ENCODE results near the gene PIGBOS1.
"Not testable (repeated sequence)": the region's sequence is repeated elsewhere in the genome, so short reads cannot be mapped to it uniquely, and the experiment has no call there.

The PIGBOS1 gene

GRCh38 chr15:55334997-55335396, 16.1 kb upstream of the PIGBOS1 start:
- no peak for DNase-seq (ENCODE audit: insufficient read length, low spot score)

DNA sequence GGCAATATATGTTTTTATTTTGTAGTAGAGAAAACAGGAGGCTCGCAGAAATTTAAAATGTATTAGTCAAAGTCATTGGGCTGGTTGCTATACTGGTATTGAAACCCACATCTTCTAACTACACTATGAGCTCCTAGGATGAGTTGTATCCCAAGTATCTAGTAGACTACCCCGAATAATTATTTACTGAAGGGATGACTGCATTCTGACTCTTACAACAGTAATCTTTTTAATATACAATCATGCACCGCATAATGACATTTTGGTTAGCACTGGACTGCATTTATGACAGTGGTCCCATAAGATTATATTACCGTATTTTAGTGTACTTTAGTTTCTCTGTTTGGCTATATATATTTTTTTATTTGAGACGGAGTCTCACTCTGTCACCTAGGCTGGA, 15.4 kb upstream of the PIGBOS1 start:
- no peak for TF ChIP-seq POLR2A (IDR thresholded peaks at IDR 0.05; ENCODE audit: low read depth, low read length)
- FAIRE-seq: no peak
- no peak for DNase-seq (ENCODE audit: insufficient read length, low spot score)

More at GRCh38 chr15:55334997-55335396, 16.1 kb upstream of the PIGBOS1 start:
- no peak for FAIRE-seq
- no peak for TF ChIP-seq POLR2A (IDR thresholded peaks at IDR 0.05; ENCODE audit: low read depth, low read length)

- no peak for DNase-seq (ENCODE audit: insufficient read length, low spot score)
- FAIRE-seq: no peak
- no peak for TF ChIP-seq POLR2A (IDR thresholded peaks at IDR 0.05; ENCODE audit: low read depth, low read length)
Observed at GRCh38 chr15:55327387-55327786, 8.5 kb upstream of the PIGBOS1 start.

DNA sequence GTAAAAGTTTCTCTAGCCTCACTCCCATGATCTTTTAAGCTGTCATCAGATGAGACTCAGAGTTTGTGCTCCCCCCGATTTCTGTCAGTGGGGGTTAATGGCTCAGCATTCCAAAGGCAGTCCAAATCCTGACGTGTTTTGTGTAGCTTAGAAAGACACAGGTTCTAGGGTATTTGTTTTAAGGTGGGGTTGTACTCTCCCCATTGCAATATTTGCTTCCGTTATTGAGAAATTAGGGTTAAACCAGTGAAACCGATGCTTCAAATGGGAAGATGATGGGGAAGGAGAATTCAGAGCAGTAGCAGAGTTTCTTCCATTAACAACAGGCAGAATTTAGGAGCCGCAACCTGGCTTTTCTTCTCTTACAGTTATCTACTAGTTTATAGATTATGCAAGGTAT, 3.5 kb upstream of the PIGBOS1 start:
- no peak for DNase-seq (ENCODE audit: insufficient read length, low spot score)
- no peak for FAIRE-seq
- no peak for TF ChIP-seq POLR2A (IDR thresholded peaks at IDR 0.05; ENCODE audit: low read depth, low read length)

DNA sequence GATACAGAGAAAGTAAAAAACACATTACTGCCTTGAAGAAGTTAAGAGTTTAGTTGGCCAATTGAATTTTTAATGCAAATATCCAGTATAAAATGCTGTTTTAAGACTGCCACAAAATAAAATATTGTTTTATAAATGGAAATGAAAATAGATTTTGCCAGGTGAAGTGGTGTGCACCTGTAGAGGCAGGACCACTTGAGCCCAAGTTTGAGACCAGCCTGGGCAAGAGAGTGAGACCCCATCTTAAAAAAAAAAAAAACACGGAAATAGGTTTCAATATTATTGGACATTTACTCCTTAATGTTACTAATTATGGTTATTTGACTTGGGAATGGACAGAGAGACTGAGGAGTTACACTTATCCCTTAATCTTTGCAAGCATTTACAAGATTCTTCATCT, 2.0 kb upstream of the PIGBOS1 start:
- DNase-seq (ENCODE audit: insufficient read length, low spot score) (no peak), FAIRE-seq (no peak)
- TF ChIP-seq POLR2A (IDR thresholded peaks at IDR 0.05; ENCODE audit: low read depth, low read length): no peak

DNA sequence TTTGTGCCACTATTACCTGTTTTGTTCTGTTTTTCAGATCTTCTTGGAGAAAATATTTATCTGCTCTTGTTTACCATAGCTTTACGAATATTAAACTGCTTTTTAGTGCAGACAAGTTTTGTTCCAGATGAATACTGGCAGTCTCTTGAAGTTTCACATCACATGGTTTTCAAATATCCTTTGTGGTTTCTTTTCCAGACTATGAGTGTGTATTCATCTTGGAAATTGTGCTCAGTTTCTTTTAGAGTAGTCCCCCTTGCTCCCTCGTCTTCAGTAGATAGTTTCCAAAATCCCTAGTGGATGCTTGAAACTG, 1.3 kb upstream of the PIGBOS1 start:
- DNase-seq (ENCODE audit: insufficient read length, low spot score) (no peak), FAIRE-seq (no peak)
- no peak for TF ChIP-seq POLR2A (IDR thresholded peaks at IDR 0.05; ENCODE audit: low read depth, low read length)

DNA sequence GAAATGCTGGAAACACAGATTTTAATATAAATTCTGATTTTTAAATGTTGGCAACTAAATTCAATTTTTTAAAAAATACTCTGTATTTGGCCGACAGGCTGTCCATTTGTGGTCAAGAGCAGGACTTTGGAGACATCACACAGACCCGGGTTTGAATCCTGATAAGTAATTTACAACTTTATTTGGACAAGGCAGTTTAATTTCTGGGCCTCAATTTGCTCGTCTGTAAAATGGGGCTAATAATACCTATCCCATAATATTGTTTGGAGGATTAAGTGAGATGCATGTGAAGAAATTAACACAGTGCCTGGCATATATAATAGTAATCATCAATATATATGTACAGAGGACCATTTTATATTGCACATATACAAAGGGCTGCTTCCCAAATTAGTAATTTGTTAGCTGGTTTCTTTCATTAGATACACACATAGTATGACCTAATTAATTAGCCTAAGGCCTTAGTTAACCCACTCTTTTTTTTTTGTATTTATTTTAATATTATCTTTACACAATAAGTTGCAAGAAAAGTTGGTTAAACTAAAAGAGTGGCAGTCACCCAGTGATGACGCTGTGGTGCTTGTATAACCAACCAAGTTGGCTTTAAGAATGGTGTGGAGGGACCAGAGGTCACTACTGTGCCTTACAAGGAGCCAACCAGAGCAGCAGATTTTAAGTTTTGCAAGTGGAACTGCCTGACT, 764 bp upstream of the PIGBOS1 start:
- no peak for FAIRE-seq
- no peak for TF ChIP-seq POLR2A (IDR thresholded peaks at IDR 0.05; ENCODE audit: low read depth, low read length)
- DNase-seq (ENCODE audit: insufficient read length, low spot score): no peak

- FAIRE-seq; DNase-seq (ENCODE audit: insufficient read length, low spot score): not testable (repeated sequence)
Observed at GRCh38 chr15:55302801-55303200, 16.1 kb downstream of the PIGBOS1 start.

- TF ChIP-seq POLR2A (IDR thresholded peaks at IDR 0.05; ENCODE audit: low read depth, low read length): no peak
- DNase-seq (ENCODE audit: insufficient read length, low spot score) (no peak), FAIRE-seq (no peak)
Observed at GRCh38 chr15:55297315-55297714, 21.6 kb downstream of the PIGBOS1 start.

DNA sequence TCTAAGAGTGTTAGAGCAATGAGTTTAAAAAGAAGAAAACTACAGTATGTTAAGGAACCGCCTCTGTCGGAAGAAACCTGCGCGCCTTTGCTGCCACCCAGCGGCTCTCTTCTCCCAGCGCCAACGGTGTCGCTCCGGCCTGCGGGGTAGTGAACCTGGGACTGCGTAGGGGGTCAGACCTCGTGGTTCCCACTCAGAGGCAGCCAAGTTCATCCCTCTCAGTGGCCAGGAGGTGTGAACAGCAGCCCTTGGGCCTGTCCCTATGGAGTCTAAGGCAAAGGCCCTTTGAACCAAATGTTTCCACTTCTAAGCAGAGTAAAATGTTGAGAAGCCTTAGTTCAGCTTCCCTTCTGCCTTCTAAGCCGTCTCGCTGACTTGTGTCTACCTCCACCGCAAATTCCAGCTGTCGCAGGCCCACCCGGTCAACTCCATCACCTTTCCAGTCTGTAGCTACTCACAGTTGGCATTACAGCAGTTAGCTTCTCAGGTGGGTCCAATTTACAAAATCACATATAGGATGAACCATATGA, 28.3 kb downstream of the PIGBOS1 start:
- TF ChIP-seq POLR2A (IDR thresholded peaks at IDR 0.05; ENCODE audit: low read depth, low read length): no peak
- no peak for FAIRE-seq
- DNase-seq (ENCODE audit: insufficient read length, low spot score): peak; percentile 57

DNA sequence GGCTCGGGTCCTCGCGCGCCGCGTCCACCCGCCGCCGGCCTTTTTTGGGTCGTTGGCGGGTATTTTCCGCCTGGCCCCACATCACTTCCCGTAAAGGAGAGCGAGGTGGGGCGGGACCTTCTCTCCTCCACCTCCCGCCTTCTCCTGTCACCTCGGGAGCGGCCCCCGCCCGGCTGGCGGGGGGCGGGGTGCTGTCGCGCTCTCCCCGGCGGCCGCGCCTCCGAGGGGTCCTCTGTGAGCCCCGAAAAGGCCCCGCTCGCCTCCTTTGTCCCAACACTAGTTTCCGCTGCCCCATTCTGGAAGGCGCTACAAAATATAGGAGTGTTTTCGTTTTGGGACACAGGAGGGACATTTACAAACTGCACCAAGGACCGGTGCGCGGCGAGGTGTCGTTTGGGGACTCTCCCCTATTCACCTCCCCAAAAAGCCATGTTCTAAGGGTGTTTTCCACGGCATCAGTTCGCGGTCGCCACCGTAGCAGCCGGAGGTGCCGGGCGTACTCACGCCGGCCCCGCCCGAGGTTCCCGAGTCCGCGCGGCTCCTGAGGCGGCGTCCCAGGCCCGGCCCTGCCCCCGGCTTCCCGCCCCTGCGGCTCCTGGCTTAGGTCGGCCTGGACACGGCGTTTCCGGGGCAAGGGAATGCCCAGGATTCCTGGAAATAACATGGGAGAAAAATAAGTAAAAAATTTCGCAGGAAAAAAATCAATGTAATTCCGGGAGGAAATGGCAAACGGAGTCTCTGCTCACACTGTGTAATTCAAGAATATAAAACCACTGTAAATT, 29.0 kb downstream of the PIGBOS1 start, which contains the start of gene RAB27A:
Gene RAB27A (minus strand): TSS at position 68 of the 782 bp plus-strand sequence. CDS start 54,879 bp downstream, outside the sequence.
- TF ChIP-seq POLR2A (IDR thresholded peaks at IDR 0.05; ENCODE audit: low read depth, low read length): peak; percentile 32; the same call in 1 of the 2 replicates
- no peak for FAIRE-seq
- peak; percentile 57 for DNase-seq (ENCODE audit: insufficient read length, low spot score)

GRCh38 chr15:55289011-55289745, 29.7 kb downstream of the PIGBOS1 start:
- no peak for TF ChIP-seq POLR2A (IDR thresholded peaks at IDR 0.05; ENCODE audit: low read depth, low read length)
- DNase-seq (ENCODE audit: insufficient read length, low spot score) (no peak), FAIRE-seq (no peak)

- TF ChIP-seq POLR2A (IDR thresholded peaks at IDR 0.05; ENCODE audit: low read depth, low read length): no peak
- no peak for DNase-seq (ENCODE audit: insufficient read length, low spot score)
- FAIRE-seq: no peak
Observed at GRCh38 chr15:55288006-55288717, 30.8 kb downstream of the PIGBOS1 start.

GRCh38 chr15:55286442-55287189, 32.3 kb downstream of the PIGBOS1 start:
- not testable (repeated sequence) for DNase-seq (ENCODE audit: insufficient read length, low spot score); FAIRE-seq

Data from H54 (cell line).